HepG2 (cell line): ENCODE data around the gene COMMD9. TPM values are rescaled to one million over a fixed set of nuclear protein-coding genes. Genes with fewer than 3 reads are reported as not detected.

Experiments used
- ATAC-seq: fragments of 200-7000 bp; cut with Tn5 transposase; 3 replicates; pipeline ENCODE4 v1.9.1; 2020; ENCODE audit warnings: mild to moderate bottlenecking, moderate library complexity
- BruUV-seq: library from RNA; stranded (reverse); fragments of 400-500 nt; replicated peaks from 2 replicates; lab custom pipeline; 2021; lab: Mats Ljungman, UMichigan
- CTCF ChIA-PET: fragments of 300-600 bp; formaldehyde crosslinking; extraction: SDS; loops from one replicate; lab custom pipeline; 2021; ENCODE audit warnings: low total read pairs, inconsistent platforms, low intra/inter-chr PET ratio; lab: Yijun Ruan, JAX
- POLR2A ChIA-PET: fragments of 350-600 bp; sonication (Branson Sonifier 250); formaldehyde crosslinking; loops from one replicate; lab custom pipeline; 2020; ENCODE audit warnings: antibody characterized with exemption, inconsistent platforms; lab: Yijun Ruan, JAX
- DNase-seq: peaks from one replicate; pipeline ENCODE4 v3.0.0-alpha.2; 2015; ENCODE audit warnings: low spot score
- FAIRE-seq: peaks from 3 replicates; lab custom pipeline; 2011; peaks lifted over from hg19 to GRCh38; lab: Jason Lieb, UNC
- H2AFZ ChIP-seq: one replicate; pipeline ENCODE4 v1.6.1; 2011; ENCODE audit warnings: low read length, inconsistent platforms
- H3K27ac ChIP-seq: fragments of 300-600 bp; 3 replicates; pipeline ENCODE4 v1.8.0; 2011; ENCODE audit warnings: mixed run types, mild to moderate bottlenecking, mixed read lengths, low read length, inconsistent platforms; ENCODE audit not compliant: insufficient read depth; ENCODE audit errors: extremely low read length
- H3K27me3 ChIP-seq, 2 experiments: fragments of 200-600 bp in 1 of 2; 2 replicates in 1 of 2; 3 replicates in 1 of 2; pipeline versions ENCODE4 v1.6.0 to v1.8.0; 2011; ENCODE audit warnings: low read length in 2 of 2, mild to moderate bottlenecking in 2 of 2, moderate library complexity in 2 of 2, inconsistent platforms in 1 of 2; ENCODE audit not compliant: insufficient read depth in 2 of 2, control insufficient read depth in 1 of 2
- H3K36me3 ChIP-seq, 2 experiments: fragments of 200-600 bp in 1 of 2; replicated peaks in 1 of 2; 2 replicates in 1 of 2; 3 replicates in 1 of 2; pipeline versions ENCODE4 v1.5.1 to v1.8.0; 2011; ENCODE audit warnings: low read length in 2 of 2, inconsistent platforms in 1 of 2; ENCODE audit not compliant: insufficient read depth in 2 of 2, control insufficient read depth in 1 of 2
- H3K4me1 ChIP-seq: 2 replicates; pipeline ENCODE4 v1.5.1; 2012; ENCODE audit warnings: low read length, inconsistent platforms; ENCODE audit not compliant: insufficient read depth
- H3K4me2 ChIP-seq: 2 replicates; pipeline ENCODE4 v1.6.0; 2011; ENCODE audit warnings: low read depth, low read length, inconsistent platforms
- H3K4me3 ChIP-seq, 3 experiments: fragments of 200-600 bp in 1 of 3; sonication (generic), shearing (Covaris generic) in 1 of 3; replicated peaks in 1 of 3; 2 replicates each; pipeline ENCODE4 v1.5.1; 2011 to 2016; ENCODE audit warnings: low read length in 3 of 3, inconsistent platforms in 2 of 3, low read depth in 2 of 3, mild to moderate bottlenecking in 2 of 3, control low read depth in 1 of 3, mixed read lengths in 1 of 3; ENCODE audit not compliant: insufficient read depth in 1 of 3
- H3K79me2 ChIP-seq: one replicate; pipeline ENCODE4 v1.6.1; 2011; ENCODE audit warnings: low read length, inconsistent platforms; ENCODE audit not compliant: insufficient read depth
- H3K9ac ChIP-seq: 2 replicates; pipeline ENCODE4 v1.6.0; 2011; ENCODE audit warnings: mild to moderate bottlenecking, low read depth, low read length, inconsistent platforms; ENCODE audit not compliant: insufficient read depth
- H3K9me3 ChIP-seq: 2 replicates; pipeline ENCODE4 v1.5.1; 2012; ENCODE audit warnings: mild to moderate bottlenecking, low read length
- H4K20me1 ChIP-seq: 2 replicates; pipeline ENCODE4 v1.6.0; 2011; ENCODE audit warnings: inconsistent platforms, mild to moderate bottlenecking, low read length, moderate library complexity; ENCODE audit not compliant: insufficient read depth
- ARNTL ChIP-seq: sonication (generic); formaldehyde crosslinking; IDR thresholded peaks from 2 replicates; pipeline ENCODE4 v1.4.0; 2020; ENCODE audit warnings: mild to moderate bottlenecking, missing genetic modification reagents
- ATM ChIP-seq: fragments of 450-650 bp; IDR thresholded peaks from 2 replicates; pipeline ENCODE4 v1.7.1; 2017; ENCODE audit warnings: mild to moderate bottlenecking, borderline replicate concordance
- GABPA ChIP-seq, 2 experiments: IDR thresholded peaks; 2 replicates each; pipeline ENCODE4 v1.6.1; 2011 to 2016; ENCODE audit warnings: low read depth in 2 of 2, low read length in 1 of 2, missing biosample characterization in 1 of 2, missing genetic modification characterization in 1 of 2
- GPBP1L1 ChIP-seq: sonication (generic); formaldehyde crosslinking; IDR thresholded peaks from 2 replicates; pipeline ENCODE4 v1.5.0; 2020; ENCODE audit warnings: mild to moderate bottlenecking, missing genetic modification reagents
- GRHL1 ChIP-seq: sonication (generic); formaldehyde crosslinking; conservative IDR thresholded peaks from 2 replicates; pipeline ENCODE4 v1.8.0; 2022; ENCODE audit warnings: missing genetic modification reagents
- MIXL1 ChIP-seq: IDR thresholded peaks from 2 replicates; pipeline ENCODE4 v1.6.1; 2016
- PBX2 ChIP-seq: IDR thresholded peaks from 2 replicates; pipeline ENCODE4 v1.6.1; 2016; ENCODE audit warnings: control low read depth
- PITX1 ChIP-seq: sonication (generic); formaldehyde crosslinking; IDR thresholded peaks from 2 replicates; pipeline ENCODE4 v1.5.1; 2020; ENCODE audit warnings: mild to moderate bottlenecking, missing genetic modification reagents
- PTBP1 ChIP-seq: fragments of 200-400 bp; formaldehyde crosslinking; IDR thresholded peaks from 2 replicates; pipeline ENCODE4 v1.6.1; 2018; ENCODE audit warnings: low read length, low read depth; ENCODE audit not compliant: poor library complexity, severe bottlenecking
- STAG1 ChIP-seq: sonication (generic); formaldehyde crosslinking; IDR thresholded peaks from 2 replicates; pipeline ENCODE4 v1.4.0; 2020; ENCODE audit warnings: missing genetic modification reagents
- YEATS2 ChIP-seq: sonication (generic); formaldehyde crosslinking; IDR thresholded peaks from 2 replicates; pipeline ENCODE4 v1.4.0; 2020; ENCODE audit warnings: missing genetic modification reagents, borderline replicate concordance
- ZNF264 ChIP-seq: sonication (generic); formaldehyde crosslinking; IDR thresholded peaks from 2 replicates; pipeline ENCODE4 v1.4.0; 2020; ENCODE audit warnings: missing genetic modification reagents
- ZNF329 ChIP-seq: sonication (generic); formaldehyde crosslinking; IDR thresholded peaks from 2 replicates; pipeline ENCODE4 v1.9.0; 2021; ENCODE audit warnings: low read depth, mild to moderate bottlenecking, missing genetic modification reagents
- ZNF501 ChIP-seq: sonication (generic); formaldehyde crosslinking; IDR thresholded peaks from 2 replicates; pipeline ENCODE4 v1.5.1; 2020; ENCODE audit warnings: mild to moderate bottlenecking, moderate library complexity, missing genetic modification reagents
- ZNF605 ChIP-seq: sonication (generic); formaldehyde crosslinking; IDR thresholded peaks from 2 replicates; pipeline ENCODE4 v1.8.0; 2022; ENCODE audit warnings: mild to moderate bottlenecking, missing genetic modification reagents
- WGBS: methylation state at CpG from one replicate; pipeline ENCODE4 v1.1.6; 2017; ENCODE audit warnings: low lambda C conversion rate; 5-methylcytosine and 5-hydroxymethylcytosine counted together
- in situ Hi-C: cut with HindIII; loops from 2 replicates; pipeline ENCODE4 v1.10.0; 2017; ENCODE audit warnings: low pct_unique_long_range_greater_than_20kb; ENCODE audit not compliant: extremely low pct_ligation_motif_present
- intact Hi-C: fragments of 100-400 bp; cut with micrococcal nuclease; formaldehyde crosslinking; loops from one replicate; pipeline ENCODE4 v1.10.0; 2022; ENCODE audit not compliant: unreplicated experiment
- polyA plus RNA-seq, 8 experiments: library from polyadenylated mRNA; depleted of rRNA in 3 of 8; stranded (reverse) in 7 of 8; unstranded in 1 of 8; fragments of >200 nt; fragmentation: Illumina TruSeq in 4 of 8; extraction: Trizol in 4 of 8; gene quantifications; 2 replicates each; pipeline versions ENCODE4 v1.2.1 to v1.2.3, GENCODE V29; 2011 to 2016; ENCODE audit warnings: low read depth in 4 of 8, missing spikeins in 1 of 8, mixed read lengths in 1 of 8; ENCODE audit not compliant: insufficient read depth in 1 of 8
- total RNA-seq, 5 experiments: library from RNA; depleted of rRNA; stranded (reverse); fragments of >200 nt; fragmentation: Illumina TruSeq; extraction: Trizol; gene quantifications; 2 replicates each; pipeline ENCODE4 v1.2.3, GENCODE V29; 2016; ENCODE audit warnings: low read depth in 1 of 5

COMMD9 gene
- total and polyA plus RNA-seq, 2 of the 13 experiments (the other 11 are each of a cell fraction or from before 2014, with no cell fraction given): 47.3 to 76.7 TPM

GRCh38 chr11:36258730-36259360, 30.4 kb downstream of the COMMD9 start (continued):
- TF ChIP-seq ZNF264 (CRISPR knock-in tag): no peak
- no peak for TF ChIP-seq PTBP1

GRCh38 chr11:36257351-36257750, 31.9 kb downstream of the COMMD9 start:
- H3K36me3 ChIP-seq: no peaks in the 10 kb centered on the region
- H3K4me1 ChIP-seq: no peaks in the 10 kb centered on the region
- H3K27me3 ChIP-seq: peaks cover 3 to 28% of the 10 kb centered on the region in 2 experiments; a peak in 4 of 5 replicates
- no peak for TF ChIP-seq GABPA (IDR thresholded peaks at IDR 0.05; ENCODE audit: low read depth, low read length)
- TF ChIP-seq GABPA (CRISPR knock-in tag; IDR thresholded peaks at IDR 0.05; ENCODE audit: low read depth): no peak
- no peak for TF ChIP-seq PBX2 (CRISPR knock-in tag)
- no peak for TF ChIP-seq ZNF329 (CRISPR knock-in tag)
- no peak for TF ChIP-seq GPBP1L1 (CRISPR knock-in tag)
- no peak for TF ChIP-seq STAG1 (CRISPR knock-in tag)
- no peak for TF ChIP-seq ZNF501
- no peak for TF ChIP-seq ZNF605 (CRISPR knock-in tag)
- no peak for TF ChIP-seq YEATS2 (CRISPR knock-in tag)
- no peak for TF ChIP-seq PITX1 (CRISPR knock-in tag)
- TF ChIP-seq ATM: no peak
- TF ChIP-seq GRHL1 (CRISPR knock-in tag): no peak
- no peak for TF ChIP-seq MIXL1 (CRISPR knock-in tag)
- no peak for TF ChIP-seq ARNTL (CRISPR knock-in tag)
- 25% methylated on average over 4 of the region's 5 CpGs for WGBS
- H3K9ac ChIP-seq: no peak overlapping the region
- no peak for FAIRE-seq
- ChIA-PET POLR2A (no interaction called here), CTCF (no interaction called here)
- no peak overlapping the region for H3K4me2 ChIP-seq
- no peaks in the 10 kb centered on the region for H3K79me2 ChIP-seq
- in situ Hi-C loops: loop anchor here (25.0 kb wide), 1 partner anchor 770 kb away; no protein-coding TSS in a partner anchor
- DNase-seq: no peak
- ATAC-seq: no peak
- H2AFZ ChIP-seq: no peak overlapping the region
- intact Hi-C loops: loop anchor here (5.0 kb wide), 1 partner anchor 435 kb away; no protein-coding TSS in a partner anchor
- H3K4me3 ChIP-seq: no peak overlapping the region
- BruUV-seq: no TSS peak
- no peak overlapping the region for H3K27ac ChIP-seq
- no peaks in the 10 kb centered on the region for H4K20me1 ChIP-seq
- no peaks in the 10 kb centered on the region for H3K9me3 ChIP-seq
